ENCODE results near the gene LRRN2.

GRCh38 chr1:204627436-204627835 is 58.1 kb downstream of the LRRN2 start:
- TF ChIP-seq, protein P1, sequence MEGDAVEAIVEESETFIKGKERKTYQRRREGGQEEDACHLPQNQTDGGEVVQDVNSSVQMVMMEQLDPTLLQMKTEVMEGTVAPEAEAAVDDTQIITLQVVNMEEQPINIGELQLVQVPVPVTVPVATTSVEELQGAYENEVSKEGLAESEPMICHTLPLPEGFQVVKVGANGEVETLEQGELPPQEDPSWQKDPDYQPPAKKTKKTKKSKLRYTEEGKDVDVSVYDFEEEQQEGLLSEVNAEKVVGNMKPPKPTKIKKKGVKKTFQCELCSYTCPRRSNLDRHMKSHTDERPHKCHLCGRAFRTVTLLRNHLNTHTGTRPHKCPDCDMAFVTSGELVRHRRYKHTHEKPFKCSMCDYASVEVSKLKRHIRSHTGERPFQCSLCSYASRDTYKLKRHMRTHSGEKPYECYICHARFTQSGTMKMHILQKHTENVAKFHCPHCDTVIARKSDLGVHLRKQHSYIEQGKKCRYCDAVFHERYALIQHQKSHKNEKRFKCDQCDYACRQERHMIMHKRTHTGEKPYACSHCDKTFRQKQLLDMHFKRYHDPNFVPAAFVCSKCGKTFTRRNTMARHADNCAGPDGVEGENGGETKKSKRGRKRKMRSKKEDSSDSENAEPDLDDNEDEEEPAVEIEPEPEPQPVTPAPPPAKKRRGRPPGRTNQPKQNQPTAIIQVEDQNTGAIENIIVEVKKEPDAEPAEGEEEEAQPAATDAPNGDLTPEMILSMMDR (IDR thresholded peaks at IDR 0.05): no peak
- TF ChIP-seq POLR2A (IDR thresholded peaks at IDR 0.05): no peak

All from lower leg skin (tissue), 3 donors.